Measurements from ENCODE around the gene SRSF1. TPM values are rescaled to one million over a fixed set of nuclear protein-coding genes. Genes with fewer than 3 reads are reported as not detected.
"Not testable (repeated sequence)": the region's sequence is repeated elsewhere in the genome, so short reads cannot be mapped to it uniquely, and the experiment has no call there.

SRSF1 gene
- 326 and 341 TPM in 2 replicates for total RNA-seq (2014; rRNA removed; shearing (Covaris generic))

GRCh38 chr17:58006924-58007780 is at the start of gene SRSF1:
Gene SRSF1, minus strand, starts transcription at chr17:58007246. Its CDS starts 109 bp downstream, at chr17:58007137.
- peak within 1 kb of the TSS; percentile 97 for H3K4me3 ChIP-seq (ENCODE audit: insufficient read depth, low read depth, low read length)

DNA sequence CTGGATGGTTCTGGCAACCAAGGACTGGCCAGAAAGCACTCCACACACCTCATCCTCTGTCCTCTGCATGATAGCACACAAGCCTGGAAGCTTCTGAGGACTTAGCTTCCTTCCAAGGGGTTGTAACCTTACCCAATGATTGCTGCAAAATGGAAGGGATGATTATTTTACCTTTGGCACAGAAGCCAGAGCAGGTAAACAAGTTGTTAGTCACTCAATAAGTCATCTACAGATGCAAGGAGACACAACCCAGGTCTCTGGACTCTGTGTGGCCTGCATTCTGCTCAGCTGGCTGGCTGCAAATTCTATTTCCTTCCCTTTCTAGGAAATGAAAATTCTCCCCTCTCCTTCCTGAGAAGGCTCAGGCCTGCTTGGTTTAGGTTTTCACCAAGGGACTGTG is 49.4 kb upstream of the SRSF1 start:
- DNase-seq = no peak
- no peak overlapping the region for H3K4me3 ChIP-seq (ENCODE audit: insufficient read depth, low read depth, low read length)
- H3K36me3 ChIP-seq (replicated peaks; ENCODE audit: control insufficient read depth, insufficient read depth, low read length) = no peaks in the 10 kb centered on the region
- H3K27me3 ChIP-seq (ENCODE audit: control insufficient read depth, insufficient read depth, low read length) = no peaks in the 10 kb centered on the region

More at GRCh38 chr17:58006924-58007780, at the start of gene SRSF1:
- Histone ChIP-seq H3K27me3 (ENCODE audit: control insufficient read depth, insufficient read depth, low read length) (no peaks in the 10 kb centered on the region), H3K36me3 (replicated peaks; ENCODE audit: control insufficient read depth, insufficient read depth, low read length) (peaks cover 22% of the 10 kb centered on the region)
- peak; percentile 93 for DNase-seq

DNA sequence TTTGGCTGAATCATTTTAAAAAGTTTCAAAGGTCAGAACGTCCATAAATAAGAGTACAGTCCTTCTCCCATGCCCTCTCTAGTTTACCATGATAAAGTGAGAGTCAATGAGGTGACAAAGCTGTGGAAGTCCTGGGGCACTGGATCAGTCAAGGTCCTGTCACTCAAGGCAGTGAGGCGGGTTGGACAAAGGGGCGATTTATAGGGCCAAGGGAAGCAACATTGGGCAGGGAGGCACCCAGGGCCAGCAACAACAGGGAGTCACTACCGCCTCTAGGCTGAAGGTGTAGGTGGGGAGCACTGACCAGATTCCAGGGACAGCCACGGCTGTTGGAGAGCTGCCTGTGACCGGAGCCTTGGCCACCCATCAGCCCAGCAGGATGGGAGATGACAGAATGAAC is 47.6 kb upstream of the SRSF1 start:
- no peaks in the 10 kb centered on the region for H3K36me3 ChIP-seq (replicated peaks; ENCODE audit: control insufficient read depth, insufficient read depth, low read length)
- no peaks in the 10 kb centered on the region for H3K27me3 ChIP-seq (ENCODE audit: control insufficient read depth, insufficient read depth, low read length)
- DNase-seq = no peak
- H3K4me3 ChIP-seq (ENCODE audit: insufficient read depth, low read depth, low read length) = no peak overlapping the region

DNA sequence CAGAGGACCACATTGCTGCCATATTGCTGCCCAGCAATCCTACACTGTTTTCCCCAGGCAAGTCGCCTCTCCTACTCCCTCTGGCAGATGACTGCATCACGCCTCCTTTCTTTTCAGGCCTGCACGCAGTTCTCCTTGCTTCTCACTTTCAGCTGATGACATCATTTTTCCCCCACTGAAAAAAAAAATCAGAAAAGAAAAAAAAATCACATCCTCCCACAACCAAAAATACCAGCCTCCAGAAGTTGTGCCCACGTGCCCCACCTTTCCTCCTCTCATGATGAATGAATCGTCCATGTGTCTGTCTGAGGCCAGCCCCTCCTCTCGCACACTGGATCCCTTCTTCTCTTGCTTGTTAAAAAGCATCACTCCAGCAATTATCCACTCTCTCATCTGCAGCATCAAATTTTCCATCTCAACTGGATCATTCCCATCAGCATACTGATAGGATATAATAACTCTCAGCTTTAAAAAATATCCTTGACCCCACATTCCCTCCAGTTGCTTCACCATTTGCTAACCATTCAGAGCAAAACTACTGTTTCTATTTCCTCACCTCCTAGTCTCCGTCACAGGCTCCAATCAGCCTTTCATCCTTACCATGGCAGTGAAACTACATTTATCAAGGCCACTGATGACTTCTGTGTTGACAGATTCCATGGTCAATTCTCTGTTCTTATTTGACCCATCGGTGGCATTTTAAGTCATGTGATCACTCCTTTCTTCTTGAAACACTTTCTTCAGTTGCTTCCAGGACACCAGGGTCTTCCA is 46.1 kb upstream of the SRSF1 start:
- no peak overlapping the region for H3K4me3 ChIP-seq (ENCODE audit: insufficient read depth, low read depth, low read length)
- no peaks in the 10 kb centered on the region for H3K27me3 ChIP-seq (ENCODE audit: control insufficient read depth, insufficient read depth, low read length)
- H3K36me3 ChIP-seq (replicated peaks; ENCODE audit: control insufficient read depth, insufficient read depth, low read length) = no peaks in the 10 kb centered on the region
- DNase-seq = no peak

DNA sequence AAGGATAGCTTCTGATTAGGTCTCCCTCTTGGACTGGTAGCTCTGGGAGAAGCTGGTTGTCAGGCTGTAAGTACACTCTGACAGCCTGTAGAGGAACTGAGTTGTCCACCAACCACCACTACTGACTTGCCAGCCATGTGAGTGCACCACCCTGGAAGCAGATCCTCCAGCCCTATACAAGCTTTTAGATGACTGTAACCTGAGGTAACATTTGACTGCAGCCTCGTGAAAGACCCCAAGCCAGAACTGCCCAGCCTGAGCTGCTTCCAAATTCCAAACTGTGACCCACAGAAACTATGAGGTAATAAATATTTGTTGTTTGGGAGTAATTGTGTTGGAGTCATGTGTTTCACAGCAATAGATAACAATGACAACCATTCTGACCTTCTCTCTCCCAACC is 45.4 kb upstream of the SRSF1 start:
- DNase-seq = no peak
- Histone ChIP-seq H3K27me3 (ENCODE audit: control insufficient read depth, insufficient read depth, low read length) (no peaks in the 10 kb centered on the region), H3K4me3 (ENCODE audit: insufficient read depth, low read depth, low read length) (no peak overlapping the region), H3K36me3 (replicated peaks; ENCODE audit: control insufficient read depth, insufficient read depth, low read length) (no peaks in the 10 kb centered on the region)

- DNase-seq = no peak
- no peaks in the 10 kb centered on the region for H3K36me3 ChIP-seq (replicated peaks; ENCODE audit: control insufficient read depth, insufficient read depth, low read length)
- H3K27me3 ChIP-seq (ENCODE audit: control insufficient read depth, insufficient read depth, low read length) = no peaks in the 10 kb centered on the region
- no peak overlapping the region for H3K4me3 ChIP-seq (ENCODE audit: insufficient read depth, low read depth, low read length)
These were observed 44.4 kb upstream of the SRSF1 start for GRCh38 chr17:58051468-58051867.

DNA sequence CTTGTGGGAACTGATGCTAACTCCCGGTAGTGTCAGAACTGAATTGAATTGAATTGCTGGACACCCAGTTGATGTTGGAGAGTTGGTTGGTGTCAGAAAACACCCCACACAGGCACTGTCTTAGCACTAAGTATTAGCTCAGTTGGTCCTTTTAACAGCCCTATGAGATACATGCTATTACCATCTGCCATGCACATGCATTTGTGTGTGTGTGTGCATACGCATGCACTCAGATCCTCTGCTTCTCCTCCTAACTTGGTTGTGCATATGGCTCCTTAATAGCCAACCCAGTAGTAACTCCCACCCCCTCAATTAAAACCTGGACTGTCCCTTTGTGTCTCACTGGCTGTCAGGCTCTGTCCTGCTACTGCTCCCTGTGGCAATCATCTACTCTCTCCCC is 43.9 kb upstream of the SRSF1 start:
- no peak for DNase-seq

DNA sequence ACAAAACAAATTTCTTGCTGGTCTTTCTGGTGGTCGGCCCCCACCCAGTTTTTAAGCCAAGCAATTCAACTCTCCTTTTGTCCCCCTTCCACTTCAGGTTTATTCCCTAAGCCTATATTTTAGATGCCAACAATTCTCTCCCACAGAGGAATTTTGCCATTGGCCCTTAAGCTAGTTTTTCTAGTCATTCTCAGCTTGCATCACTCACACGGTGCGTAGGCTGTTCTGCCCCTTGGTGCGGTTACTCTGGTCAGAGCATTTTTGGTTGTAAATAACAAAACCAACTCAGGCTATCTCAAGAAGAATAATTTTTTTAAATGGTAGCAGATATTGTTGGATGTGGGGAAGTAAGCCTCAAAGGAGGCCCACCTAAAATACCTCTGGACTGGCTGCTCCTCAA is 42.5 kb upstream of the SRSF1 start:
- no peak for DNase-seq
- H3K36me3 ChIP-seq (replicated peaks; ENCODE audit: control insufficient read depth, insufficient read depth, low read length) = no peaks in the 10 kb centered on the region
- H3K27me3 ChIP-seq (ENCODE audit: control insufficient read depth, insufficient read depth, low read length) = no peaks in the 10 kb centered on the region
- no peak overlapping the region for H3K4me3 ChIP-seq (ENCODE audit: insufficient read depth, low read depth, low read length)

More for the DNA sequence above, 43.9 kb upstream of the SRSF1 start:
- H3K36me3 ChIP-seq (replicated peaks; ENCODE audit: control insufficient read depth, insufficient read depth, low read length) = no peaks in the 10 kb centered on the region
- H3K27me3 ChIP-seq (ENCODE audit: control insufficient read depth, insufficient read depth, low read length) = no peaks in the 10 kb centered on the region
- no peak overlapping the region for H3K4me3 ChIP-seq (ENCODE audit: insufficient read depth, low read depth, low read length)

GRCh38 chr17:58047376-58048150 is 40.5 kb upstream of the SRSF1 start:
- DNase-seq = no peak
- Histone ChIP-seq H3K36me3 (replicated peaks; ENCODE audit: control insufficient read depth, insufficient read depth, low read length) (no peaks in the 10 kb centered on the region), H3K27me3 (ENCODE audit: control insufficient read depth, insufficient read depth, low read length) (no peaks in the 10 kb centered on the region), H3K4me3 (ENCODE audit: insufficient read depth, low read depth, low read length) (no peak overlapping the region)

GRCh38 chr17:58046239-58047094 is 39.4 kb upstream of the SRSF1 start:
- Histone ChIP-seq H3K27me3 (ENCODE audit: control insufficient read depth, insufficient read depth, low read length) (no peaks in the 10 kb centered on the region), H3K4me3 (ENCODE audit: insufficient read depth, low read depth, low read length) (no peak overlapping the region), H3K36me3 (replicated peaks; ENCODE audit: control insufficient read depth, insufficient read depth, low read length) (no peaks in the 10 kb centered on the region)
- DNase-seq = peak; percentile 73

DNA sequence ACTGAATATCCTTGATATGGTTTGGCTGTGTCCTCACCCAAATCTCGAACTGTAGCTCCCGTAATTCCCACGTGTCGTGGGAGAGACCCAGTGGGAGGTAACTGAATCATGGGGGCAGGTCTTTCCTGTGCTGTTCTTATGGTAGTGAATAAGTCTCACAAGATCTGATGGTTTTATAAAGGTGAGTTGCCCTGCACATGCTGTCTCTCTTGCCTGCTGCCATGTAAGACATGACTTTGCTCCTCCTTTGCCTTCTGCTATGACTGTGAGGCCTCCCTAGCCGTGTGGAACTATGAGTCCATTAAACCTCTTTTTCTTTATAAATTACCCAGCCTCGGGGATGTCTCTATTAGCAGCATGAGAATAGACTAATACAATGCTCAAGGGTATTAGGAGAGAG is 37.2 kb upstream of the SRSF1 start:
- H3K36me3 ChIP-seq (replicated peaks; ENCODE audit: control insufficient read depth, insufficient read depth, low read length); DNase-seq: not testable (repeated sequence)

DNA sequence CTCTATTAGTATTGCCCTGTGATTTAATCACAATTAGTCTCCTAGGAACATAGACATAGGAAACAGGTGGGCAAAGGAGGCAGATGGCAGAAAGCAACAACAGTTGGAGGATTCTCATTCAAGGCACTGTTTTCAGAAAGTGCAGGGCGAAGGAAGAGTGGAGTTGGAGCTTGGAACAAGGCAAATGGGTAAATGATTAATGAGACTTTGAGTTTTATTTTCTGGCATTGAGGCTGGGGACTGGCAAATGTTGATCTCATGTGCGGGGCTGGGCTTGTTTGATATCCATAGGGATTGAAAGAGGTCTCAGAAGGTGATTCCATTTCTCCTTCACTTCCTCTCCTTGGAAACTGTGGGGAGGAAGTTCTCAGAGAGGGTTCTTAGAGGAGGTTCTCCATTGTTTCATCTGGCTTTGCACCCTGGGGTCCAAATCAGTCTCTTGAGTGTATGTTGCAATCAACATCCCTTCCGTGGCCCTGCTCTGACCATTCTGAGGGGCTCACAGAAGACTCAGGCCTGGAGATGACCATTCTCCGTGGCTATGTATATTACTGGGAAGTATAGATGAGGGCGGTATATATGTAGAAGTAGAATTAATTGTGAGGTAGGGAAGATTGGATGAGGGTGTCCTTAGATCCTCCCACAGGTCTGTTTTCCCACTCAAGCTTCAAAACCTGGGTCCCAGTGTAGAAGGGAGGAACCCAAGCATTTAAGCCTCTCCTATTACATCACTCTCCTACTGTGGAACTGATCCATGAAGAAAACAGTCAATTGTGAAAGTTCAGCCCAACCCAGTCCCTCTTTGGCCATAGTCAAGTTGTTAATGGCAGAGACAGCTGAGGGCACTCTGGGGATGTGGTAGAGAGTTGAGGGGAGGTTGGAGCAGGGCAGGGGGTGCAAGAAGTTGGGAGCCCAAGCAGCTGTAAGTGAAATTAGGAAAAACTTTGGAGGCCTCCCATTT is 36.5 kb upstream of the SRSF1 start:
- DNase-seq = no peak
- H3K27me3 ChIP-seq (ENCODE audit: control insufficient read depth, insufficient read depth, low read length) = no peaks in the 10 kb centered on the region
- H3K4me3 ChIP-seq (ENCODE audit: insufficient read depth, low read depth, low read length) = no peak overlapping the region
- no peaks in the 10 kb centered on the region for H3K36me3 ChIP-seq (replicated peaks; ENCODE audit: control insufficient read depth, insufficient read depth, low read length)

More for the DNA sequence above, 37.2 kb upstream of the SRSF1 start:
- not testable (repeated sequence) for H3K4me3 ChIP-seq (ENCODE audit: insufficient read depth, low read depth, low read length); H3K27me3 ChIP-seq (ENCODE audit: control insufficient read depth, insufficient read depth, low read length)

GRCh38 chr17:58041161-58041560 is 34.1 kb upstream of the SRSF1 start:
- Histone ChIP-seq H3K27me3 (ENCODE audit: control insufficient read depth, insufficient read depth, low read length) (no peaks in the 10 kb centered on the region), H3K36me3 (replicated peaks; ENCODE audit: control insufficient read depth, insufficient read depth, low read length) (no peaks in the 10 kb centered on the region), H3K4me3 (ENCODE audit: insufficient read depth, low read depth, low read length) (no peak overlapping the region)
- no peak for DNase-seq
